Neural crest cell (in vitro differentiated cells): Measurements from ENCODE around the gene PPP4R1. TPM values are rescaled to one million over a fixed set of nuclear protein-coding genes. Genes with fewer than 3 reads are reported as not detected.

Experiments used
- DNase-seq: peaks from one replicate; pipeline ENCODE4 v3.0.0; 2021; ENCODE audit warnings: low read depth, mixed read lengths, low spot score
- H3K27ac Mint-ChIP-seq: one replicate; pipeline ENCODE4 v1.8.0; 2021; ENCODE audit warnings: mild to moderate bottlenecking, mixed read lengths; ENCODE audit not compliant: unreplicated experiment
- H3K27me3 Mint-ChIP-seq: 2 replicates; pipeline ENCODE4 v1.8.0; 2021; ENCODE audit warnings: low read depth, mild to moderate bottlenecking, mixed read lengths
- H3K36me3 Mint-ChIP-seq: 2 replicates; pipeline ENCODE4 v1.8.0; 2021; ENCODE audit warnings: low read depth, mild to moderate bottlenecking, mixed read lengths
- H3K4me1 Mint-ChIP-seq: 2 replicates; pipeline ENCODE4 v1.8.0; 2021; ENCODE audit warnings: mixed read lengths
- H3K4me3 Mint-ChIP-seq: one replicate; pipeline ENCODE4 v1.8.0; 2021; ENCODE audit warnings: mild to moderate bottlenecking, mixed read lengths
- H3K9me3 Mint-ChIP-seq: 2 replicates; pipeline ENCODE4 v1.8.0; 2021; ENCODE audit warnings: mixed read lengths
- total RNA-seq: library from RNA; stranded (reverse); gene quantifications from 2 replicates; pipeline ENCODE4 v1.2.1, GENCODE V29; 2021
- TF ChIP-seq, protein P1 (sequence below): fragments of 200-600 bp; sonication (generic); conservative IDR thresholded peaks from 2 replicates; pipeline ENCODE4 v1.5.0; 2021; ENCODE audit warnings: antibody characterized with exemption, mild to moderate bottlenecking

PPP4R1 gene
- total RNA-seq, 1 donor from 2014 or later: 138 TPM

GRCh38 chr18:9658087-9658641, 43.8 kb upstream of the PPP4R1 start:
- H3K4me1 Mint-ChIP-seq: peaks cover 26% of the 10 kb centered on the region
- no peaks in the 10 kb centered on the region for H3K27me3 Mint-ChIP-seq
- no peak overlapping the region for H3K4me3 Mint-ChIP-seq
- TF ChIP-seq, protein P1, sequence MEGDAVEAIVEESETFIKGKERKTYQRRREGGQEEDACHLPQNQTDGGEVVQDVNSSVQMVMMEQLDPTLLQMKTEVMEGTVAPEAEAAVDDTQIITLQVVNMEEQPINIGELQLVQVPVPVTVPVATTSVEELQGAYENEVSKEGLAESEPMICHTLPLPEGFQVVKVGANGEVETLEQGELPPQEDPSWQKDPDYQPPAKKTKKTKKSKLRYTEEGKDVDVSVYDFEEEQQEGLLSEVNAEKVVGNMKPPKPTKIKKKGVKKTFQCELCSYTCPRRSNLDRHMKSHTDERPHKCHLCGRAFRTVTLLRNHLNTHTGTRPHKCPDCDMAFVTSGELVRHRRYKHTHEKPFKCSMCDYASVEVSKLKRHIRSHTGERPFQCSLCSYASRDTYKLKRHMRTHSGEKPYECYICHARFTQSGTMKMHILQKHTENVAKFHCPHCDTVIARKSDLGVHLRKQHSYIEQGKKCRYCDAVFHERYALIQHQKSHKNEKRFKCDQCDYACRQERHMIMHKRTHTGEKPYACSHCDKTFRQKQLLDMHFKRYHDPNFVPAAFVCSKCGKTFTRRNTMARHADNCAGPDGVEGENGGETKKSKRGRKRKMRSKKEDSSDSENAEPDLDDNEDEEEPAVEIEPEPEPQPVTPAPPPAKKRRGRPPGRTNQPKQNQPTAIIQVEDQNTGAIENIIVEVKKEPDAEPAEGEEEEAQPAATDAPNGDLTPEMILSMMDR: no peak
- no peak overlapping the region for H3K27ac Mint-ChIP-seq
- no peaks in the 10 kb centered on the region for H3K36me3 Mint-ChIP-seq
- DNase-seq: no peak
- no peaks in the 10 kb centered on the region for H3K9me3 Mint-ChIP-seq

- Mint-ChIP-seq H3K27ac (no peak overlapping the region), H3K4me3 (no peak overlapping the region), H3K9me3 (no peaks in the 10 kb centered on the region), H3K4me1 (peaks cover 26% of the 10 kb centered on the region), H3K36me3 (no peaks in the 10 kb centered on the region), H3K27me3 (no peaks in the 10 kb centered on the region)
- TF ChIP-seq, protein P1: no peak
- DNase-seq: no peak
Measured at GRCh38 chr18:9655232-9655767, 40.9 kb upstream of the PPP4R1 start.

DNA sequence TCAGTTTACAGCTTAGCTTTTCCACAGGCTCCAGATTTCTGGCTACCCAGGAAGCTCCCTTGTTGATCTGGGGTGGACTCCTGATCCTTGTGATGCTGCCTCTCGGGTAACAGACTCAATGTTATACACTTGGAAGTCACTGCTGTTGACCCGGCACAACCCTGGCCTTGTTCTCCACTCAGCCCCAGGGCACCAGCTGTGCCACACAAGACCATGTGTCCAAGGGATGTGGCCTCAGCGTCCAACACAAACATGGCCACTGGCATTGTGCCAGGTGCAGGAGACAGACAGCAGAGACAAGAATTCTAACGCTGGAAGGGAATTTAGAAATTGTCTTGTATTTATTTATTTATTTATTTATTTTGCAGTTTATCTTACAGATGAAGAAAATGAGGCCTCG, 39.0 kb upstream of the PPP4R1 start:
- DNase-seq: peak; percentile 40
- peak overlapping the region; percentile 65 for H3K4me3 Mint-ChIP-seq
- H3K9me3 Mint-ChIP-seq: no peaks in the 10 kb centered on the region
- H3K27ac Mint-ChIP-seq: no peak overlapping the region
- no peaks in the 10 kb centered on the region for H3K36me3 Mint-ChIP-seq
- peaks cover 29% of the 10 kb centered on the region for H3K4me1 Mint-ChIP-seq
- no peaks in the 10 kb centered on the region for H3K27me3 Mint-ChIP-seq
- TF ChIP-seq, protein P1: no peak

DNA sequence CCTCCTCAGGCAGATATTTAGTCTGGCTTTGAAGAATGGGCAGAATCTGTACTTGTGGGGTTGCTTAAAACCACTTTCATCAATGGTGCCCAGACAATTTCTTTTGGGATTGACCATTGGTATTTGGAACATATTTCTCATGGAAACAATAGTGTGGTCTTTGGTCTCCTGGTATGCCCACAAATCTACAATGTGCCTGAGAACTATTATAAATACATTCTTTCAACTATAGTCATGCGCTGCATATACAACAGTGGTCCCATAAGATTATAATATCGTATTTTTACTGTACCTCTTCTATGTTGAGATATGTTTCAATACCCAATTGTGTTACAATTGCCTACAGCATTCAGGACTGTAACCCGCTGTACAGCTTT, 34.8 kb upstream of the PPP4R1 start:
- DNase-seq: no peak
- Mint-ChIP-seq H3K4me3 (no peak overlapping the region), H3K36me3 (no peaks in the 10 kb centered on the region), H3K9me3 (no peaks in the 10 kb centered on the region), H3K27ac (no peak overlapping the region), H3K27me3 (no peaks in the 10 kb centered on the region), H3K4me1 (peaks cover 18% of the 10 kb centered on the region)
- TF ChIP-seq, protein P1: no peak

DNA sequence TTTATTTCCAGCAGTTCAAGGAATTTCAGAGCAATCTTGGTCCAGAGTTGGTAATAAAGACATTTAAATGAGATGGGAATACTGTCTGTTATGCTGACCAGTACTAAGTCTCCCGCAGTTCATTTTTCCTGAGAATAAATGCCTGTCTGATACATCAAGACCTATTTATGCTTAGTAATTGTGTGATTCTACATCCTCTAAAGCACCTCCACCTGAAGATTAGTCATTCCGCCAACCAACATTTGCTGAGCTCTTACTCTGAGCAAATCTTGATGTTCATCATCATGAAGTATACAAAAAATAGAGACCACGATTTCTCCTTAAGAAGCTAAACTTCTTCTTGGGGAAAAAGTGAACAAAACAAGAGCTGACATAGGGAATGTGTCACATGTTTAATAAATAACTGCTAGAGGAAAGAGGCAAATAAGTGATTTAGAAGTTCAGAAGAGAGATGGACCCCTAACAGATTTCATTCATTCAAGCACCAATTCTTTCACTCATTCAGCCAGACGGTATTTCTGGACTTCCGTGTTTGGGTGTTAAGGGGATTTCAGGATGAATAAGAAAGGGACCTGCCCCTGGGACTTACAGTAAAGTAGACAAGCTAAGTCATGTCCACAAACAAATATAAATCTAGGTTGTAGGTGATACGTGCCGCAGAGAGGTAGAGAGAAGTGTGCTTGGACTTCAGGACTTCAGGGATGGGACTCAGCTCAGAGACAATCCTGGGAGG, 34.2 kb upstream of the PPP4R1 start:
- Mint-ChIP-seq H3K27me3 (no peaks in the 10 kb centered on the region), H3K27ac (no peak overlapping the region), H3K4me1 (peaks cover 21% of the 10 kb centered on the region), H3K36me3 (no peaks in the 10 kb centered on the region), H3K4me3 (no peak overlapping the region), H3K9me3 (no peaks in the 10 kb centered on the region)
- no peak for DNase-seq
- TF ChIP-seq, protein P1: no peak
